ENCODE results near the gene GSC.

The GSC gene

GRCh38 chr14:94767321-94767878, 2.5 kb downstream of the GSC start:
- Histone ChIP-seq H3K27ac (no peak overlapping the region), H3K4me3 (no peak overlapping the region)
- no peak for TF ChIP-seq CTCF (IDR thresholded peaks at IDR 0.05)
- DNase-seq (ENCODE audit: low spot score), result no peak

GRCh38 chr14:94764573-94764972, 5.3 kb downstream of the GSC start:
- Histone ChIP-seq H3K4me3 (no peak overlapping the region), H3K27ac (no peak overlapping the region)
- no peak for TF ChIP-seq CTCF (IDR thresholded peaks at IDR 0.05)
- no peak for DNase-seq (ENCODE audit: low spot score)

GRCh38 chr14:94762431-94762830, 7.5 kb downstream of the GSC start:
- DNase-seq (ENCODE audit: low spot score), result no peak
- H3K4me3 ChIP-seq, result no peak overlapping the region
- TF ChIP-seq CTCF (IDR thresholded peaks at IDR 0.05), result no peak
- no peak overlapping the region for H3K27ac ChIP-seq

GRCh38 chr14:94761997-94762377, 7.9 kb downstream of the GSC start:
- TF ChIP-seq CTCF (IDR thresholded peaks at IDR 0.05), result no peak

GRCh38 chr14:94761348-94761996, 8.4 kb downstream of the GSC start:
- no peak for DNase-seq (ENCODE audit: low spot score)
- H3K4me3 ChIP-seq, result no peak overlapping the region
- H3K27ac ChIP-seq, result no peak overlapping the region
- TF ChIP-seq CTCF (IDR thresholded peaks at IDR 0.05), result no peak

More at GRCh38 chr14:94761997-94762377, 7.9 kb downstream of the GSC start:
- H3K4me3 ChIP-seq, result no peak overlapping the region
- no peak for DNase-seq (ENCODE audit: low spot score)
- no peak overlapping the region for H3K27ac ChIP-seq

- DNase-seq (ENCODE audit: low spot score), result no peak
- no peak overlapping the region for H3K27ac ChIP-seq
- no peak for TF ChIP-seq CTCF (IDR thresholded peaks at IDR 0.05)
- H3K4me3 ChIP-seq, result no peak overlapping the region
These were observed 13.5 kb downstream of the GSC start for GRCh38 chr14:94756310-94756882.

GRCh38 chr14:94754391-94754942, 15.4 kb downstream of the GSC start:
- H3K4me3 ChIP-seq, result no peak overlapping the region
- TF ChIP-seq CTCF (IDR thresholded peaks at IDR 0.05), result no peak
- DNase-seq (ENCODE audit: low spot score), result peak; percentile 50
- no peak overlapping the region for H3K27ac ChIP-seq

All from coronary artery (tissue), 2 donors.